Vagina (tissue), 2 donors: ENCODE measurements around the gene C15orf62. TPM values are rescaled to one million over a fixed set of nuclear protein-coding genes. Genes with fewer than 3 reads are reported as not detected.

ENCODE experiments used
- DNase-seq, 2 donors: peaks; one replicate each; pipeline ENCODE4 v3.0.0-alpha.2; 2017; ENCODE audit errors: extremely low spot score in 2 of 2
- H3K27ac ChIP-seq: fragments of 200-600 bp; sonication (generic); one replicate; pipeline ENCODE4 v1.5.1; 2019
- H3K27me3 ChIP-seq: fragments of 200-600 bp; sonication (generic); one replicate; pipeline ENCODE4 v1.5.1; 2019
- H3K36me3 ChIP-seq, 2 donors: fragments of 200-600 bp; sonication (generic); one replicate each; pipeline ENCODE4 v1.5.1; 2017 to 2019
- H3K4me1 ChIP-seq: fragments of 200-600 bp; sonication (generic); one replicate; pipeline ENCODE4 v1.5.1; 2019
- H3K4me3 ChIP-seq, 2 donors: fragments of 200-600 bp; sonication (generic); 1 replicate in 1 of 2; 2 replicates in 1 of 2; pipeline ENCODE4 v1.5.1; 2016 to 2019
- H3K9me3 ChIP-seq: fragments of 200-600 bp; sonication (generic); one replicate; pipeline ENCODE4 v1.5.1; 2019
- CTCF ChIP-seq, 3 experiments: fragments of 450-650 bp in 2 of 3; fragments of 200-600 bp in 1 of 3; sonication (generic) in 1 of 3; IDR thresholded peaks; one replicate each; pipeline ENCODE4 v1.5.1; 2017 to 2019; ENCODE audit warnings: antibody characterized with exemption in 3 of 3, mild to moderate bottlenecking in 2 of 3, moderate library complexity in 2 of 3
- POLR2A ChIP-seq, 2 donors: fragments of 450-650 bp; IDR thresholded peaks; one replicate each; pipeline ENCODE4 v1.6.1; 2017; ENCODE audit warnings: antibody characterized with exemption in 2 of 2, mild to moderate bottlenecking in 2 of 2, moderate library complexity in 2 of 2
- POLR2AphosphoS5 ChIP-seq, 2 donors: sonication (generic); formaldehyde crosslinking; IDR thresholded peaks; one replicate each; pipeline ENCODE4 v1.9.0; 2017; ENCODE audit warnings: antibody characterized with exemption in 2 of 2, mild to moderate bottlenecking in 2 of 2, low read depth in 1 of 2; ENCODE audit not compliant: insufficient read depth in 1 of 2
- intact Hi-C: fragments of 100-400 bp; cut with DNase I; formaldehyde crosslinking; loops from one replicate; pipeline ENCODE4 v1.15.1; 2023
- total RNA-seq: library from RNA; depleted of rRNA; stranded (reverse); fragments of >200 nt; gene quantifications from one replicate; pipeline ENCODE4 v1.2.3, GENCODE V29; 2016

Gene C15orf62
- total RNA-seq, 1 donor from 2014 or later, result 2.9 TPM

- intact Hi-C loops, result no loop called here
- TF ChIP-seq CTCF (IDR thresholded peaks at IDR 0.05) (no peak), POLR2AphosphoS5 (IDR thresholded peaks at IDR 0.05; ENCODE audit: insufficient read depth in 1 of 2, low read depth in 1 of 2) (no peak), POLR2A (IDR thresholded peaks at IDR 0.05) (no peak)
- Histone ChIP-seq H3K4me3 (no peak overlapping the region), H3K9me3 (no peaks in the 10 kb centered on the region), H3K27ac (no peak overlapping the region), H3K27me3 (no peaks in the 10 kb centered on the region), H3K4me1 (no peaks in the 10 kb centered on the region), H3K36me3 (peaks cover 0 to 13% of the 10 kb centered on the region in 2 donors)
- no peak for DNase-seq
These were observed 38.7 kb upstream of the C15orf62 start for GRCh38 chr15:40731034-40731433.

GRCh38 chr15:40736575-40736974 lies 33.2 kb upstream of the C15orf62 start:
- DNase-seq, result no peak
- no peak for TF ChIP-seq POLR2AphosphoS5 (IDR thresholded peaks at IDR 0.05; ENCODE audit: insufficient read depth in 1 of 2, low read depth in 1 of 2)
- TF ChIP-seq CTCF (IDR thresholded peaks at IDR 0.05), result no peak
- TF ChIP-seq POLR2A (IDR thresholded peaks at IDR 0.05), result no peak
- intact Hi-C loops, result no loop called here
- Histone ChIP-seq H3K27ac (no peak overlapping the region), H3K4me3 (no peak overlapping the region), H3K27me3 (no peaks in the 10 kb centered on the region), H3K36me3 (peaks cover 0 to 53% of the 10 kb centered on the region in 2 donors), H3K4me1 (no peaks in the 10 kb centered on the region), H3K9me3 (no peaks in the 10 kb centered on the region)

GRCh38 chr15:40737048-40737447 lies 32.7 kb upstream of the C15orf62 start:
- no peaks in the 10 kb centered on the region for H3K4me1 ChIP-seq
- H3K9me3 ChIP-seq, result no peaks in the 10 kb centered on the region
- no peaks in the 10 kb centered on the region for H3K27me3 ChIP-seq
- no peak overlapping the region for H3K4me3 ChIP-seq
- H3K27ac ChIP-seq, result no peak overlapping the region
- intact Hi-C loops, result no loop called here
- TF ChIP-seq POLR2A (IDR thresholded peaks at IDR 0.05) (no peak), POLR2AphosphoS5 (IDR thresholded peaks at IDR 0.05; ENCODE audit: insufficient read depth in 1 of 2, low read depth in 1 of 2) (no peak), CTCF (IDR thresholded peaks at IDR 0.05) (no peak)
- H3K36me3 ChIP-seq, result peaks cover 0 to 53% of the 10 kb centered on the region in 2 donors
- no peak for DNase-seq

- no peak for TF ChIP-seq CTCF (IDR thresholded peaks at IDR 0.05)
- no peak for TF ChIP-seq POLR2A (IDR thresholded peaks at IDR 0.05)
- TF ChIP-seq POLR2AphosphoS5 (IDR thresholded peaks at IDR 0.05; ENCODE audit: insufficient read depth in 1 of 2, low read depth in 1 of 2), result no peak
- Histone ChIP-seq H3K4me3 (no peak overlapping the region), H3K36me3 (peaks cover 0 to 60% of the 10 kb centered on the region in 2 donors), H3K27me3 (no peaks in the 10 kb centered on the region), H3K27ac (no peak overlapping the region), H3K4me1 (peaks cover 4% of the 10 kb centered on the region), H3K9me3 (no peaks in the 10 kb centered on the region)
- DNase-seq, result no peak
- intact Hi-C loops, result no loop called here
These were observed 30.7 kb upstream of the C15orf62 start for GRCh38 chr15:40739047-40739446.

GRCh38 chr15:40739854-40740253 lies 29.9 kb upstream of the C15orf62 start:
- no peak for DNase-seq
- no peak for TF ChIP-seq POLR2AphosphoS5 (IDR thresholded peaks at IDR 0.05; ENCODE audit: insufficient read depth in 1 of 2, low read depth in 1 of 2)
- TF ChIP-seq CTCF (IDR thresholded peaks at IDR 0.05), result no peak
- TF ChIP-seq POLR2A (IDR thresholded peaks at IDR 0.05), result no peak
- Histone ChIP-seq H3K36me3 (peaks cover 0 to 66% of the 10 kb centered on the region in 2 donors), H3K4me3 (no peak overlapping the region), H3K9me3 (no peaks in the 10 kb centered on the region), H3K4me1 (peaks cover 9% of the 10 kb centered on the region), H3K27ac (no peak overlapping the region), H3K27me3 (no peaks in the 10 kb centered on the region)
- intact Hi-C loops, result no loop called here
